HG02870 (cell line): Measurements from ENCODE around the gene USP1.
A peak's percentile ranks its signal among the peaks of the same experiment; 100 is the strongest.

Experiments used
- ATAC-seq: cut with Tn5 transposase; IDR thresholded peaks from one replicate; pipeline ENCODE4 v1.9.1; 2021; ENCODE audit warnings: mild to moderate bottlenecking, moderate library complexity; ENCODE audit not compliant: unreplicated experiment

The USP1 gene

GRCh38 chr1:62436466-62437272 lies at the start of gene USP1:
TSS of gene USP1 (plus strand) at chr1:62437049. CDS start at chr1:62439868, 2,819 bp downstream.
- peak; percentile 77 for ATAC-seq

GRCh38 chr1:62389531-62389930 lies 47.3 kb upstream of the USP1 start:
- no peak for ATAC-seq

- no peak for ATAC-seq
Measured at GRCh38 chr1:62390071-62390470, 46.8 kb upstream of the USP1 start.

- no peak for ATAC-seq
Measured at GRCh38 chr1:62391369-62391971, 45.4 kb upstream of the USP1 start.

- no peak for ATAC-seq
Measured at GRCh38 chr1:62392951-62393350, 43.9 kb upstream of the USP1 start.

- no peak for ATAC-seq
Measured at GRCh38 chr1:62394646-62395045, 42.2 kb upstream of the USP1 start.

- ATAC-seq = no peak
Measured at GRCh38 chr1:62395291-62395690, 41.6 kb upstream of the USP1 start.

GRCh38 chr1:62396871-62397270 lies 40.0 kb upstream of the USP1 start:
- no peak for ATAC-seq

GRCh38 chr1:62397301-62397700 lies 39.5 kb upstream of the USP1 start:
- no peak for ATAC-seq

- ATAC-seq = no peak
Measured at GRCh38 chr1:62398377-62398776, 38.5 kb upstream of the USP1 start.

GRCh38 chr1:62401034-62401760 lies 35.7 kb upstream of the USP1 start:
- no peak for ATAC-seq

- no peak for ATAC-seq
Measured at GRCh38 chr1:62405247-62405646, 31.6 kb upstream of the USP1 start.

- ATAC-seq = no peak
Measured at GRCh38 chr1:62406576-62406975, 30.3 kb upstream of the USP1 start.

- peak; percentile 42 for ATAC-seq
Measured at GRCh38 chr1:62407398-62408009, 29.3 kb upstream of the USP1 start.

GRCh38 chr1:62415687-62416086 lies 21.2 kb upstream of the USP1 start:
- ATAC-seq = no peak

- ATAC-seq = no peak
Measured at GRCh38 chr1:62417351-62417999, 19.4 kb upstream of the USP1 start.

GRCh38 chr1:62420214-62420613 lies 16.6 kb upstream of the USP1 start:
- ATAC-seq = no peak

- ATAC-seq = no peak
Measured at GRCh38 chr1:62423580-62424242, 13.1 kb upstream of the USP1 start.

GRCh38 chr1:62424411-62424810 lies 12.4 kb upstream of the USP1 start:
- no peak for ATAC-seq

- ATAC-seq = no peak
Measured at GRCh38 chr1:62425041-62425440, 11.8 kb upstream of the USP1 start.
